ENCODE data around the gene CNN2.

Gene CNN2

DNA sequence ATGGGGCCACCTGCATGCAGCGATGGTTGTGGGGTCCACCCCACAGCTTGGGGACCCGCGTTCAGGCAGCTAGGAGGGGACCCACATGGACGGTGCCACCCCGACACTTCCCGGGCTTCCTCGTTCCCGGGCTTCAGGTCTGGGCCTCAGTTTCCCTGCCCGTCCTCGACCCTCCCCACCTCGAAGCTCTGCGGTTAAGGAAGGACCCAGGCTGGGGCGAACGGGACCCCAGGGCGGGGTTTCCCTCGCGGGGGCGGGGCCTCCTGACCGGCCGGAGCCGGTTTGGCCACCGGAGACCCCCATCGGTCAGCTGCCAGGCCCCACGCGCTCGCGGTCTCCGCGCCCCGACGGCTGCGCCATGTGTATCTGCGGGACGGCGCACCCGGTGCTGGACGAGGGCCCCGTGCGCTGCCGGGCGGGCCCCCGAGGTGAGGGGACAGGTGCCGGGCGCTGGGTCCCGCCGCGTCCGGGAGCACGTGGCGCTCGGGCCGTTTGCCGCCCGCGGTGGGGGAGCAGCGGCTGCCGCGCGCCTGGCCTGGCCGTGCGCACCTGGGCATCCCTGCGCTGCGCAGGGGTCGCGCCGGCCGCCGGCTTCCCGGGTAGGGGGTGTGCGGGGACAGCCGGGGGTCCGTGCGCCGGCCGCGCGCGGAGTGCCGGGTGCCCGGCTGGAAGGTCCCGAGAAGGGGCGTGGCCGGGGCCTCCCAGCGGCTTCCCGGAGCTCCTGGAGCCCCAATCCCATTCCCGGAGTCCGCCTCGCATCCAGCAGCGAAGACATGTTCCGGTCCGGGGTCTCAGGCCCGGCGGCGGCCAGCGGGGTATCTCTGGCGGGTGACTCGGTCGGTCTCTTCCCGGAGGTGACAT is 44.8 kb downstream of the CNN2 start:
- no peaks in the 10 kb centered on the region for H3K36me3 Mint-ChIP-seq (ENCODE audit: low read depth)
- H3K27ac Mint-ChIP-seq, result no peak overlapping the region
- peak overlapping the region; percentile 17 to 78 (median 56) for H3K4me3 Mint-ChIP-seq
- peaks cover 72% of the 10 kb centered on the region for H3K27me3 Mint-ChIP-seq (ENCODE audit: low read depth)
- TF ChIP-seq, protein P1, sequence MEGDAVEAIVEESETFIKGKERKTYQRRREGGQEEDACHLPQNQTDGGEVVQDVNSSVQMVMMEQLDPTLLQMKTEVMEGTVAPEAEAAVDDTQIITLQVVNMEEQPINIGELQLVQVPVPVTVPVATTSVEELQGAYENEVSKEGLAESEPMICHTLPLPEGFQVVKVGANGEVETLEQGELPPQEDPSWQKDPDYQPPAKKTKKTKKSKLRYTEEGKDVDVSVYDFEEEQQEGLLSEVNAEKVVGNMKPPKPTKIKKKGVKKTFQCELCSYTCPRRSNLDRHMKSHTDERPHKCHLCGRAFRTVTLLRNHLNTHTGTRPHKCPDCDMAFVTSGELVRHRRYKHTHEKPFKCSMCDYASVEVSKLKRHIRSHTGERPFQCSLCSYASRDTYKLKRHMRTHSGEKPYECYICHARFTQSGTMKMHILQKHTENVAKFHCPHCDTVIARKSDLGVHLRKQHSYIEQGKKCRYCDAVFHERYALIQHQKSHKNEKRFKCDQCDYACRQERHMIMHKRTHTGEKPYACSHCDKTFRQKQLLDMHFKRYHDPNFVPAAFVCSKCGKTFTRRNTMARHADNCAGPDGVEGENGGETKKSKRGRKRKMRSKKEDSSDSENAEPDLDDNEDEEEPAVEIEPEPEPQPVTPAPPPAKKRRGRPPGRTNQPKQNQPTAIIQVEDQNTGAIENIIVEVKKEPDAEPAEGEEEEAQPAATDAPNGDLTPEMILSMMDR (IDR thresholded peaks at IDR 0.05; ENCODE audit: unreplicated experiment in 3 of 3), result no peak
- peaks cover 6% of the 10 kb centered on the region for H3K4me1 Mint-ChIP-seq
- H3K9me3 Mint-ChIP-seq, result no peaks in the 10 kb centered on the region

DNA sequence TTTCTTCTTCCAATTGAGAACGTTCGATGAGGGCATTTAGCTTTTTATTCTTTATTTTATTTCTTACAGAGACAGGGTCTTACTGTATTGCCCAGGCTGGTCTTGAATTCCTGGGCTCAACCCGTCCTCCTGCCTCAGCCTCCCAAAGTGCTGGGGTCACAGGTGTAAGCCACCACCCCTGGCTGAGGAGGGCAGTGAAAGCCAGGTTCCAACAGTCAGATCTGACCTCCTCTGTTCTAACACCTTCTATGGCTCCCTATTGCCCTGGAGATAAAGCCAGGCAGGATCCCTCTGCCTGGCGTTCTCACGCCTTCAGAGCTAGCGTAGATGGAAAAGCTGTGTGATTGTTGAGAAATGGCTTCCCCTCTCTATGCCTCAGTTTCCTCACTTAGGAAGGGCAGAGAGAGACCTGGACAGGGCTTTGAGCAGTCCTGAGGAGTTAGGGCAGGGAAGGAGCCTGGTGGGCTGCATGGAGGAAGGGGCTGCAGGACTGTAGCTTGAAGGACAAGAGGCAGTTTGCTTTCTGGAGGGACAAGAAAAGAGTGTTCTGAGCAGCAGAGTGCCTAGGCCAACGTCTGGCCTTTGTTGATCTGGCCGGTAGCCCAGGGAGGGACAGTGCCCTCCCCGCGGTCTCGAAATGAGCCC is 46.1 kb downstream of the CNN2 start:
- Mint-ChIP-seq H3K9me3 (no peaks in the 10 kb centered on the region), H3K27ac (no peak overlapping the region), H3K36me3 (ENCODE audit: low read depth) (no peaks in the 10 kb centered on the region), H3K27me3 (ENCODE audit: low read depth) (peaks cover 65% of the 10 kb centered on the region), H3K4me1 (peaks cover 6% of the 10 kb centered on the region), H3K4me3 (peak overlapping the region in 2 of 3 experiments; percentile 56 to 78)
- TF ChIP-seq, protein P1 (IDR thresholded peaks at IDR 0.05; ENCODE audit: unreplicated experiment in 3 of 3), result no peak

DNA sequence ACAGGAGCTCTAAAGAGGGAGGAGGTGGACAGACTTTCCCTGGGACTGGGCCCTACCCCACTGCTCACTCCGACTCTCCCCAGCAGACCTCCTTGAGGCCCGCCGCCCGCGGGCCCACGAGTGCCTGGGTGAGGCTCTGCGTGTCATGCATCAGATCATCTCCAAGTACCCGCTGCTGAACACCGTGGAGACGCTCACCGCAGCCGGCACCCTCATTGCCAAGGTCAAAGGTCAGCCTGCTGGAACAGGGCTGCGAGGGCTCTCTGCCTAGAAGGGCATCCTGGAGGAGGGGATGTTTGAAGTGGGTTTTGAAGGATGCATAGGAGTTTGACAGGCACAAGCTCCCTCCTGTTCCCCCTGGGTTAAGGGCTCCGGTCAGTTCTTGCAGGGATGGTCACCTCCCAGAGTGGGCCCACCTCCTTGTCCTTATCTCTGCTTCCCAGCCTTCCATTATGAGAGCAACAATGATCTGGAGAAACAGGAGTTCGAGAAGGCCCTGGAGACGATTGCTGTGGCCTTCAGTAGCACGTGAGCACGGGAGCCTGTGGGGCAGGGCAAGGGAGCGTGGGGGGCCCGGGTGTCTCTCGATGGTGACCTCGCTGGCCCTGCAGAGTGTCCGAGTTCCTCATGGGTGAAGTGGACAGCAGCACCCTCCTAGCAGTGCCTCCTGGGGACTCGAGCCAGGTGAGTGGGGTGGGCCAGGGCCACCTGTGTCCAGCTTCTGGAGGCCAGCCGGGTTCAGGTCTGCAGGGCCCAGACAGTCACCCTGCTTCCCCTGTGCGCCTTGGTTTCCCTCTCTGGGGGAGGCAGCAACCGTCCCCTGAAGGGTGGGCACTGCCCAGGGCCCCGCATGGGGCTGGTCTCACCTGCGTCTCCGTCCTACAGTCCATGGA is 46.9 kb downstream of the CNN2 start:
- H3K27ac Mint-ChIP-seq, result no peak overlapping the region
- peaks cover 58% of the 10 kb centered on the region for H3K27me3 Mint-ChIP-seq (ENCODE audit: low read depth)
- no peaks in the 10 kb centered on the region for H3K36me3 Mint-ChIP-seq (ENCODE audit: low read depth)
- peaks cover 6% of the 10 kb centered on the region for H3K4me1 Mint-ChIP-seq
- no peaks in the 10 kb centered on the region for H3K9me3 Mint-ChIP-seq
- TF ChIP-seq, protein P1 (IDR thresholded peaks at IDR 0.05; ENCODE audit: unreplicated experiment in 3 of 3), result no peak
- no peak overlapping the region for H3K4me3 Mint-ChIP-seq

DNA sequence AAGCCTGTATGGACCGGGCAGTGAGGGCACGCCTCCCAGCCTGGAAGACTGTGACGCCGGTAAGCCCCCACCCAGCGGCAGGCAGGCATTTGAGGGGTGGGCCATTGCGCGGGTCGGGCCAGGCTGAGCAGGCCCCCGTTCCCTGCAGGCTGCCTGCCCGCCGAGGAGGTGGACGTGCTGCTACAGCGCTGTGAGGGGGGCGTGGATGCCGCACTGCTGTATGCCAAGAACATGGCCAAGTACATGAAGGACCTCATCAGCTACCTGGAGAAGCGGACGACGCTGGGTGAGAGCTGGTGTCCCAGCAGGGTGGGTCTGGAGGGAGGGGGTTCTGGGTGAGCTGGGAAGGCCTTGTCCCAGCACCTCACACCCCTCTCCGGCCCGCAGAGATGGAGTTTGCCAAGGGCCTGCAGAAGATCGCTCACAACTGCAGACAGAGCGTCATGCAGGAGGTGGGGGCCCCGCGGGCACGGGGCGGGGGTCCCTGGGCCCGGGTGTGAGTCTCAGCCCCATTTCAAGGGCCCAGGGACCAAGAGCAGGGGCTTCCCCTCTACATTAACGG is 47.6 kb downstream of the CNN2 start:
- Mint-ChIP-seq H3K27me3 (ENCODE audit: low read depth) (peaks cover 50% of the 10 kb centered on the region), H3K4me3 (no peak overlapping the region), H3K4me1 (peaks cover 6% of the 10 kb centered on the region), H3K27ac (no peak overlapping the region), H3K9me3 (no peaks in the 10 kb centered on the region), H3K36me3 (ENCODE audit: low read depth) (no peaks in the 10 kb centered on the region)
- TF ChIP-seq, protein P1 (IDR thresholded peaks at IDR 0.05; ENCODE audit: unreplicated experiment in 3 of 3), result no peak

DNA sequence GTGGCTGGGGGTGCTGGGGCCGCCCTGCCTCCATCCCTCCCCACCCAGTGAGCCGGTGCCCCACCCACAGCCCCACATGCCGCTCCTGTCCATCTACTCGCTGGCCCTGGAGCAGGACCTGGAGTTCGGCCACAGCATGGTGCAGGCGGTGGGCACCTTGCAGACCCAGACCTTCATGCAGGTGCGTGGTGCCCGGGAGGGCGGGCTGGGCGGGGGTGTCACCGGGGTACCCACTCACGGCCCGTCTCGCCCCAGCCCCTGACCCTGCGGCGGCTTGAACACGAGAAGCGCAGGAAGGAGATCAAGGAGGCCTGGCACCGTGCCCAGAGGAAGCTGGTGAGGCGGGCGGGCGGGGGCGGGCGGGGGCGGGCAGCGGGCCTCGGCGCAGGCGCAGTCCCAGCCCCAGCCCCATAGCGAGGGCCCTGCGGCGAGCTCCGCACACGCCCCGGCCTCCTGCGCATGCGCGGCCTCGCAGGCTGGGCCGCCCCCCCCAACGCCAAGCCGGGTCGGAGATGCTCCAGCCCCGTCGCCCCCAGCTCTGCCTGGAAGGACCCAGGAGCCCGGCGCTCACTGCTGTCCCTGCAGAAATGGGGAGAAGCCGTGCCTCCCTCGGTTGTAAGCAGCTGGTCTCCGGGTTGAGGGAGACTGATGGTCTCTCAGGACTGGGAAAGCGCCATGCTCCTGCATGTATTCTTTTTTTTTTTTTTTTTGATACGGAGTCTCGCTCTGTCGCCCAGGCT is 48.3 kb downstream of the CNN2 start:
- no peaks in the 10 kb centered on the region for H3K36me3 Mint-ChIP-seq (ENCODE audit: low read depth)
- TF ChIP-seq, protein P1 (IDR thresholded peaks at IDR 0.05; ENCODE audit: unreplicated experiment in 3 of 3), result no peak
- peaks cover 6% of the 10 kb centered on the region for H3K4me1 Mint-ChIP-seq
- no peak overlapping the region for H3K27ac Mint-ChIP-seq
- no peaks in the 10 kb centered on the region for H3K9me3 Mint-ChIP-seq
- no peak overlapping the region for H3K4me3 Mint-ChIP-seq
- peaks cover 44% of the 10 kb centered on the region for H3K27me3 Mint-ChIP-seq (ENCODE audit: low read depth)
